Measurements from ENCODE around the gene RPS10.

RPS10 gene

GRCh38 chr6:34425498-34426410 is at the start of gene RPS10:
Gene RPS10 (minus strand): TSS chr6:34426069. CDS start chr6:34425221, 848 bp downstream.
- TF ChIP-seq TOX (CRISPR knock-in tag; IDR thresholded peaks at IDR 0.05; ENCODE audit: borderline replicate concordance) (no peak), RARB (CRISPR knock-in tag; IDR thresholded peaks at IDR 0.05) (no peak), PPARA (CRISPR knock-in tag; IDR thresholded peaks at IDR 0.05; ENCODE audit: borderline replicate concordance) (no peak), PATZ1 (CRISPR knock-in tag; IDR thresholded peaks at IDR 0.05; ENCODE audit: borderline replicate concordance) (no peak), ESRRG (CRISPR knock-in tag; IDR thresholded peaks at IDR 0.05) (no peak), TCF4 (CRISPR knock-in tag; IDR thresholded peaks at IDR 0.05; ENCODE audit: borderline replicate concordance) (no peak), ISL1 (CRISPR knock-in tag; IDR thresholded peaks at IDR 0.05) (no peak), ZFP30 (CRISPR knock-in tag; IDR thresholded peaks at IDR 0.05) (no peak), ZNF8 (CRISPR knock-in tag; IDR thresholded peaks at IDR 0.05) (no peak), TSHZ2 (CRISPR knock-in tag; IDR thresholded peaks at IDR 0.05) (no peak), CSDC2 (CRISPR knock-in tag; IDR thresholded peaks at IDR 0.05) (no peak), BACH2 (CRISPR knock-in tag; IDR thresholded peaks at IDR 0.05; ENCODE audit: borderline replicate concordance) (no peak), ARNTL (CRISPR knock-in tag; IDR thresholded peaks at IDR 0.05; ENCODE audit: borderline replicate concordance, low read depth) (no peak), GLIS3 (CRISPR knock-in tag; IDR thresholded peaks at IDR 0.05) (no peak), ZNF565 (CRISPR knock-in tag; conservative IDR thresholded peaks at IDR 0.05; ENCODE audit: low read depth) (no peak)

GRCh38 chr6:34475238-34475682 is 49.4 kb upstream of the RPS10 start:
- TF ChIP-seq ESRRG (CRISPR knock-in tag; IDR thresholded peaks at IDR 0.05): no peak
- TF ChIP-seq RARB (CRISPR knock-in tag; IDR thresholded peaks at IDR 0.05): no peak
- TF ChIP-seq ZNF565 (CRISPR knock-in tag; conservative IDR thresholded peaks at IDR 0.05; ENCODE audit: low read depth): no peak
- no peak for TF ChIP-seq ISL1 (CRISPR knock-in tag; IDR thresholded peaks at IDR 0.05)
- no peak for TF ChIP-seq ZNF8 (CRISPR knock-in tag; IDR thresholded peaks at IDR 0.05)
- TF ChIP-seq GLIS3 (CRISPR knock-in tag; IDR thresholded peaks at IDR 0.05): no peak
- TF ChIP-seq BACH2 (CRISPR knock-in tag; IDR thresholded peaks at IDR 0.05; ENCODE audit: borderline replicate concordance): no peak
- TF ChIP-seq PATZ1 (CRISPR knock-in tag; IDR thresholded peaks at IDR 0.05; ENCODE audit: borderline replicate concordance): no peak

More at GRCh38 chr6:34425498-34426410, at the start of gene RPS10:
- peak; percentile 93 for ATAC-seq

GRCh38 chr6:34474754-34475153 is 48.9 kb upstream of the RPS10 start:
- no peak for ATAC-seq
- TF ChIP-seq GLIS3 (CRISPR knock-in tag; IDR thresholded peaks at IDR 0.05) (no peak), TSHZ2 (CRISPR knock-in tag; IDR thresholded peaks at IDR 0.05) (no peak), OSR1 (CRISPR knock-in tag; IDR thresholded peaks at IDR 0.05) (no peak)

More at GRCh38 chr6:34475238-34475682, 49.4 kb upstream of the RPS10 start:
- ATAC-seq: no peak

All from SK-N-SH treated with all-trans-retinoic acid at 6 μM for 48 hours (cell line).